ENCODE measurements around the gene ADGRG1. TPM values are rescaled to one million over a fixed set of nuclear protein-coding genes. Genes with fewer than 3 reads are reported as not detected.
A peak's percentile ranks its signal among the peaks of the same experiment; 100 is the strongest.

ADGRG1 gene
- total RNA-seq, 1 experiment from 2014 or later = 2.0 TPM

- no peaks in the 10 kb centered on the region for H3K36me3 Mint-ChIP-seq
- no peaks in the 10 kb centered on the region for H3K4me1 Mint-ChIP-seq
- ATAC-seq = no peak
- H3K9me3 Mint-ChIP-seq = no peaks in the 10 kb centered on the region
- no peak for DNase-seq (ENCODE audit: low spot score)
- no peaks in the 10 kb centered on the region for H3K27me3 Mint-ChIP-seq (ENCODE audit: low read depth)
- H3K27ac Mint-ChIP-seq = no peak overlapping the region
- TF ChIP-seq ZNF671 (CRISPR knock-in tag; IDR thresholded peaks at IDR 0.05) = no peak
- no peak for TF ChIP-seq TP53 (CRISPR knock-in tag; IDR thresholded peaks at IDR 0.05)
- TF ChIP-seq SMAD3 (CRISPR knock-in tag; IDR thresholded peaks at IDR 0.05; ENCODE audit: borderline replicate concordance) = no peak
- no peak for TF ChIP-seq MYBL2 (CRISPR knock-in tag; IDR thresholded peaks at IDR 0.05)
- TF ChIP-seq, protein P1, sequence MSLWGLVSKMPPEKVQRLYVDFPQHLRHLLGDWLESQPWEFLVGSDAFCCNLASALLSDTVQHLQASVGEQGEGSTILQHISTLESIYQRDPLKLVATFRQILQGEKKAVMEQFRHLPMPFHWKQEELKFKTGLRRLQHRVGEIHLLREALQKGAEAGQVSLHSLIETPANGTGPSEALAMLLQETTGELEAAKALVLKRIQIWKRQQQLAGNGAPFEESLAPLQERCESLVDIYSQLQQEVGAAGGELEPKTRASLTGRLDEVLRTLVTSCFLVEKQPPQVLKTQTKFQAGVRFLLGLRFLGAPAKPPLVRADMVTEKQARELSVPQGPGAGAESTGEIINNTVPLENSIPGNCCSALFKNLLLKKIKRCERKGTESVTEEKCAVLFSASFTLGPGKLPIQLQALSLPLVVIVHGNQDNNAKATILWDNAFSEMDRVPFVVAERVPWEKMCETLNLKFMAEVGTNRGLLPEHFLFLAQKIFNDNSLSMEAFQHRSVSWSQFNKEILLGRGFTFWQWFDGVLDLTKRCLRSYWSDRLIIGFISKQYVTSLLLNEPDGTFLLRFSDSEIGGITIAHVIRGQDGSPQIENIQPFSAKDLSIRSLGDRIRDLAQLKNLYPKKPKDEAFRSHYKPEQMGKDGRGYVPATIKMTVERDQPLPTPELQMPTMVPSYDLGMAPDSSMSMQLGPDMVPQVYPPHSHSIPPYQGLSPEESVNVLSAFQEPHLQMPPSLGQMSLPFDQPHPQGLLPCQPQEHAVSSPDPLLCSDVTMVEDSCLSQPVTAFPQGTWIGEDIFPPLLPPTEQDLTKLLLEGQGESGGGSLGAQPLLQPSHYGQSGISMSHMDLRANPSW (CRISPR knock-in tag; conservative IDR thresholded peaks at IDR 0.05; ENCODE audit: low read depth) = no peak
- no peak for TF ChIP-seq NR2C2 (CRISPR knock-in tag; IDR thresholded peaks at IDR 0.05)
- ChIA-PET CTCF (interaction anchor here (1.1 to 2.6 kb wide), 7 partner anchors 14 to 86 kb away, joined by 4 to 11 read pairs (median 5); no protein-coding TSS in a partner anchor), POLR2A (no interaction called here)
- no peak overlapping the region for H3K4me3 Mint-ChIP-seq
Observed at GRCh38 chr16:57663436-57663835, 35.0 kb downstream of the ADGRG1 start.

DNA sequence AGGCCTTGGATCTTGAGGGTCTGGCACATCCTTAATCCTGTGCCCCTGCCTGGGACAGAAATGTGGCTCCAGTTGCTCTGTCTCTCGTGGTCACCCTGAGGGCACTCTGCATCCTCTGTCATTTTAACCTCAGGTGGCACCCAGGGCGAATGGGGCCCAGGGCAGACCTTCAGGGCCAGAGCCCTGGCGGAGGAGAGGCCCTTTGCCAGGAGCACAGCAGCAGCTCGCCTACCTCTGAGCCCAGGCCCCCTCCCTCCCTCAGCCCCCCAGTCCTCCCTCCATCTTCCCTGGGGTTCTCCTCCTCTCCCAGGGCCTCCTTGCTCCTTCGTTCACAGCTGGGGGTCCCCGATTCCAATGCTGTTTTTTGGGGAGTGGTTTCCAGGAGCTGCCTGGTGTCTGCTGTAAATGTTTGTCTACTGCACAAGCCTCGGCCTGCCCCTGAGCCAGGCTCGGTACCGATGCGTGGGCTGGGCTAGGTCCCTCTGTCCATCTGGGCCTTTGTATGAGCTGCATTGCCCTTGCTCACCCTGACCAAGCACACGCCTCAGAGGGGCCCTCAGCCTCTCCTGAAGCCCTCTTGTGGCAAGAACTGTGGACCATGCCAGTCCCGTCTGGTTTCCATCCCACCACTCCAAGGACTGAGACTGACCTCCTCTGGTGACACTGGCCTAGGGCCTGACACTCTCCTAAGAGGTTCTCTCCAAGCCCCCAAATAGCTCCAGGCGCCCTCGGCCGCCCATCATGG lies 35.7 kb downstream of the ADGRG1 start:
- Mint-ChIP-seq H3K4me3 (no peak overlapping the region), H3K27me3 (ENCODE audit: low read depth) (no peaks in the 10 kb centered on the region), H3K9me3 (no peaks in the 10 kb centered on the region), H3K36me3 (no peaks in the 10 kb centered on the region), H3K4me1 (no peaks in the 10 kb centered on the region), H3K27ac (no peak overlapping the region)
- POLR2A ChIA-PET = no interaction called here
- peak; percentile 44 for ATAC-seq
- TF ChIP-seq ATF6 (CRISPR knock-in tag; IDR thresholded peaks at IDR 0.05) = no peak
- TF ChIP-seq NFE2L1 (CRISPR knock-in tag; IDR thresholded peaks at IDR 0.05) = no peak
- CTCF ChIA-PET = interaction anchor here (0.7 to 2.6 kb wide), 16 partner anchors 10 to 368 kb away, joined by 3 to 11 read pairs (median 4); no protein-coding TSS in a partner anchor
- DNase-seq (ENCODE audit: low spot score) = no peak

GRCh38 chr16:57664662-57665025 lies 36.2 kb downstream of the ADGRG1 start:
- ATAC-seq = no peak

More at GRCh38 chr16:57664662-57665025, 36.2 kb downstream of the ADGRG1 start:
- ChIA-PET POLR2A (no interaction called here), CTCF (interaction anchor here (0.7 to 2.6 kb wide), 16 partner anchors 10 to 368 kb away, joined by 3 to 11 read pairs (median 4); no protein-coding TSS in a partner anchor)
- Mint-ChIP-seq H3K27ac (no peak overlapping the region), H3K4me3 (no peak overlapping the region), H3K9me3 (no peaks in the 10 kb centered on the region), H3K27me3 (ENCODE audit: low read depth) (no peaks in the 10 kb centered on the region), H3K36me3 (no peaks in the 10 kb centered on the region), H3K4me1 (no peaks in the 10 kb centered on the region)
- no peak for DNase-seq (ENCODE audit: low spot score)
- TF ChIP-seq, protein P2, sequence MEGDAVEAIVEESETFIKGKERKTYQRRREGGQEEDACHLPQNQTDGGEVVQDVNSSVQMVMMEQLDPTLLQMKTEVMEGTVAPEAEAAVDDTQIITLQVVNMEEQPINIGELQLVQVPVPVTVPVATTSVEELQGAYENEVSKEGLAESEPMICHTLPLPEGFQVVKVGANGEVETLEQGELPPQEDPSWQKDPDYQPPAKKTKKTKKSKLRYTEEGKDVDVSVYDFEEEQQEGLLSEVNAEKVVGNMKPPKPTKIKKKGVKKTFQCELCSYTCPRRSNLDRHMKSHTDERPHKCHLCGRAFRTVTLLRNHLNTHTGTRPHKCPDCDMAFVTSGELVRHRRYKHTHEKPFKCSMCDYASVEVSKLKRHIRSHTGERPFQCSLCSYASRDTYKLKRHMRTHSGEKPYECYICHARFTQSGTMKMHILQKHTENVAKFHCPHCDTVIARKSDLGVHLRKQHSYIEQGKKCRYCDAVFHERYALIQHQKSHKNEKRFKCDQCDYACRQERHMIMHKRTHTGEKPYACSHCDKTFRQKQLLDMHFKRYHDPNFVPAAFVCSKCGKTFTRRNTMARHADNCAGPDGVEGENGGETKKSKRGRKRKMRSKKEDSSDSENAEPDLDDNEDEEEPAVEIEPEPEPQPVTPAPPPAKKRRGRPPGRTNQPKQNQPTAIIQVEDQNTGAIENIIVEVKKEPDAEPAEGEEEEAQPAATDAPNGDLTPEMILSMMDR (IDR thresholded peaks at IDR 0.05) = no peak
- TF ChIP-seq SP1 (CRISPR knock-in tag; conservative IDR thresholded peaks at IDR 0.05) (no peak), ESRRA (CRISPR knock-in tag; IDR thresholded peaks at IDR 0.05; ENCODE audit: borderline replicate concordance) (no peak), FOXK1 (CRISPR knock-in tag; IDR thresholded peaks at IDR 0.05) (no peak), NFATC4 (CRISPR knock-in tag; IDR thresholded peaks at IDR 0.05) (no peak), TCF7 (CRISPR knock-in tag; IDR thresholded peaks at IDR 0.05; ENCODE audit: low read depth) (no peak)
